Nephron progenitor cell (in vitro differentiated cells): ENCODE measurements around the gene CUL7.

Source experiments
- DNase-seq: peaks from one replicate; pipeline ENCODE4 v3.0.0; 2021
- H3K27ac Mint-ChIP-seq: 2 replicates; pipeline ENCODE4 v1.8.0; 2021; ENCODE audit warnings: mild to moderate bottlenecking, moderate library complexity, mixed read lengths
- H3K27me3 Mint-ChIP-seq: 2 replicates; pipeline ENCODE4 v1.8.0; 2021; ENCODE audit warnings: mild to moderate bottlenecking, low read depth, mixed read lengths; ENCODE audit not compliant: poor library complexity
- H3K36me3 Mint-ChIP-seq: 2 replicates; pipeline ENCODE4 v1.8.0; 2021; ENCODE audit warnings: low read depth, mixed read lengths
- H3K4me1 Mint-ChIP-seq: 2 replicates; pipeline ENCODE4 v1.8.0; 2021; ENCODE audit warnings: mixed read lengths
- H3K4me3 Mint-ChIP-seq: 2 replicates; pipeline ENCODE4 v1.8.0; 2021; ENCODE audit warnings: mild to moderate bottlenecking, moderate library complexity, mixed read lengths
- H3K9me3 Mint-ChIP-seq: 2 replicates; pipeline ENCODE4 v1.8.0; 2021; ENCODE audit warnings: mild to moderate bottlenecking, moderate library complexity, mixed read lengths
- TF ChIP-seq, protein P1 (sequence below): fragments of 200-600 bp; sonication (generic); IDR thresholded peaks from 2 replicates; pipeline ENCODE4 v1.5.0; 2021; ENCODE audit warnings: antibody characterized with exemption

CUL7 gene

DNA sequence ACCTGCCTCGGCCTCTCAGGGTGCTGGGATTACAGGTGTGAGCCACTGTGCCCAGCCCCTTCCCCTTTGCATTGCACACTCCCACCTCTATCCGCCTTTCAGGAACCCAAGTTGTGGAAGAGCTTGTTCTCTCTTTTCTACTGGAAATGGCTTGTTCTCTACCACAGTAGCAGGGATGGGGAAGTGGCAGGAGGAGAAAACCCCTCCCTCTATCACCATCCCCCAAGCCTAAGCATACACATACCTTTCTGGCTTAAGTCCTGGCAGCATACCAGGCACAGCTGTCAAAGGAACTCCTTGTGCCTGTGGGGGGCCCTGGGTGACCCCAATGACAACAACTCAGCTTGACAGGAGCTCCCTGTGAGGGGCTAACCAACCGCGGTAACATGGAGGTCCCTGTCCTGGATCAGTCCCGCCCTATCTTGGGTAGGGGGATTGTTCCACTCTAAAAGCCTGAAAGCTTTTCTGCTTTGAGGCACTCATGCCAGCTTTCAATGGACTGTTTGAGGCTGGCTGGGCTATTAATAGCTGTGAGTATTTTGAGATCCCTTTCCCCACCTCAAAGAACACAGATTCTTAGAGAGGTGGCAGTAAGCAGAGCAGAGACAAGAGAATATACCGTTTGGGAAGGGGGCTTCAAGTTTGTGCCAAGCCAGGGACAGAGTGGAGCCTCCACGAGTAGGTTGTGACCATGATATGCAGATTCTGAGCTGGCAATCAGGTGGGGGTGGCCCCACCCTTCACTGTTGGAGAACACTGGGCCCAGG is 37.3 kb downstream of the CUL7 start:
- Mint-ChIP-seq H3K4me1 (peaks cover 56% of the 10 kb centered on the region), H3K9me3 (no peaks in the 10 kb centered on the region), H3K27ac (peak overlapping the region; percentile 16), H3K27me3 (peaks cover 4% of the 10 kb centered on the region), H3K36me3 (peaks cover 23% of the 10 kb centered on the region), H3K4me3 (peak overlapping the region; percentile 63)
- no peak for DNase-seq
- TF ChIP-seq, protein P1, sequence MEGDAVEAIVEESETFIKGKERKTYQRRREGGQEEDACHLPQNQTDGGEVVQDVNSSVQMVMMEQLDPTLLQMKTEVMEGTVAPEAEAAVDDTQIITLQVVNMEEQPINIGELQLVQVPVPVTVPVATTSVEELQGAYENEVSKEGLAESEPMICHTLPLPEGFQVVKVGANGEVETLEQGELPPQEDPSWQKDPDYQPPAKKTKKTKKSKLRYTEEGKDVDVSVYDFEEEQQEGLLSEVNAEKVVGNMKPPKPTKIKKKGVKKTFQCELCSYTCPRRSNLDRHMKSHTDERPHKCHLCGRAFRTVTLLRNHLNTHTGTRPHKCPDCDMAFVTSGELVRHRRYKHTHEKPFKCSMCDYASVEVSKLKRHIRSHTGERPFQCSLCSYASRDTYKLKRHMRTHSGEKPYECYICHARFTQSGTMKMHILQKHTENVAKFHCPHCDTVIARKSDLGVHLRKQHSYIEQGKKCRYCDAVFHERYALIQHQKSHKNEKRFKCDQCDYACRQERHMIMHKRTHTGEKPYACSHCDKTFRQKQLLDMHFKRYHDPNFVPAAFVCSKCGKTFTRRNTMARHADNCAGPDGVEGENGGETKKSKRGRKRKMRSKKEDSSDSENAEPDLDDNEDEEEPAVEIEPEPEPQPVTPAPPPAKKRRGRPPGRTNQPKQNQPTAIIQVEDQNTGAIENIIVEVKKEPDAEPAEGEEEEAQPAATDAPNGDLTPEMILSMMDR, result no peak

DNA sequence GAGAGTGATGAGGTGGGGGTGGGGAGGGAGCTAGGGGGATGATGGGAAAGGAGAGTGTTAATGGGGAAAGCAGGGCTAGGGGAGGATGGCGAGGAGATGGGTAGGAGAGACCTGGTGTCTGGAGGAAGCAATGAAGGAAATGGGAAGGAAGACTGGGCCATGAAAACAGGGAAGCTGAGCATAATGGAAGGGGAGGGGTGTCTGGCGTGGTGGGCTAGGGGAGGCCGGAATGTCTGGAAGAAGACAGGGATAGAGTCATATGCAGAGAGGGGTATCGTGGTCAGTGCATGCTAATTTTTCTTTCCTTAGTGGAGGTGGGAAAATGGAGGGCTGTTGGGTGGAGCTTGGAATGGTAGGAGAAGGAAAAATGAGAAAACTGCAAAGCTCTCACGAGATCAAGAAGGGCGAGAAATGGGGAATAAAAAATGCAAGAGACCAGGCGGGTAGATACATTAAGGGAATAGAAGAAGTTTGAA is 39.2 kb downstream of the CUL7 start:
- peaks cover 4% of the 10 kb centered on the region for H3K27me3 Mint-ChIP-seq
- peak overlapping the region; percentile 83 for H3K27ac Mint-ChIP-seq
- DNase-seq, result no peak
- H3K9me3 Mint-ChIP-seq, result no peaks in the 10 kb centered on the region
- peaks cover 29% of the 10 kb centered on the region for H3K36me3 Mint-ChIP-seq
- peak overlapping the region; percentile 93 for H3K4me3 Mint-ChIP-seq
- peaks cover 57% of the 10 kb centered on the region for H3K4me1 Mint-ChIP-seq
- TF ChIP-seq, protein P1, result no peak

DNA sequence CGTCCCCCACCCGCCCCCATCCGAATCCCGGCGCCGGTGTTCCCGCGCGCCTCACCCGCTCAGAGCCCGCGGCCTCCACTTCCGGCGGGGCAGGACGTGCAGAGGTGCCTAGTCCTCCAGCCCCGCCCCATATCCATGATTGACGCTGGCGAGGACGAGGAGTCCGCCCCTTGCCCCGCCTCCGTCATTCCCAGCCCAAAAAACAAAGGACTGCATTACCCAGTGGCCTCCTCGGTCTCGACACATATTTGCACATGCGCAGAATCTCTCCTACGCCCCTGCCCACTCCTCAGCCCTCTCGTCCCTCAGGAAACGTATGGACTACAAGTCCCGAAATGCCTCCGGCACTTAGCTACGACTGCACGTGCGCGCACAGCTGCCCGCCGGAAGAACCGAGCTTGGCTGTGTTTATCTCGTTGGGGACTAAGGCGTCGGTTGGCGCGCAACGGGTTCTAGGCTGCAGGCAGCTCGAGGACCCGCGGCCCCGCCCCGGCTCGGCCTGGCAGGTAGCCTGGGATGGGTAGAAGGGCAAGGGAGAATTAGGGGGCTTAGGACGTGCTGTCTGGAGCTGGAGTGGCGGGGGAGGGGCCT is 39.7 kb downstream of the CUL7 start, which contains the start of the genes KLHDC3 and MEA1:
TSS of gene KLHDC3 (plus strand) at position 407 of the 591 bp plus-strand sequence. CDS start 2,944 bp downstream, outside the sequence.
TSS of gene MEA1 (minus strand) at position 104 of the 591 bp plus-strand sequence. CDS start 133 bp downstream, outside the sequence.
- TF ChIP-seq, protein P1, result no peak
- Mint-ChIP-seq H3K27ac (peak within 1 kb of the TSS; percentile 83), H3K4me3 (peak within 1 kb of the TSS; percentile 93), H3K9me3 (no peaks in the 10 kb centered on the region), H3K4me1 (peaks cover 57% of the 10 kb centered on the region), H3K27me3 (peaks cover 4% of the 10 kb centered on the region), H3K36me3 (peaks cover 24% of the 10 kb centered on the region)
- DNase-seq, result peak; percentile 99

DNA sequence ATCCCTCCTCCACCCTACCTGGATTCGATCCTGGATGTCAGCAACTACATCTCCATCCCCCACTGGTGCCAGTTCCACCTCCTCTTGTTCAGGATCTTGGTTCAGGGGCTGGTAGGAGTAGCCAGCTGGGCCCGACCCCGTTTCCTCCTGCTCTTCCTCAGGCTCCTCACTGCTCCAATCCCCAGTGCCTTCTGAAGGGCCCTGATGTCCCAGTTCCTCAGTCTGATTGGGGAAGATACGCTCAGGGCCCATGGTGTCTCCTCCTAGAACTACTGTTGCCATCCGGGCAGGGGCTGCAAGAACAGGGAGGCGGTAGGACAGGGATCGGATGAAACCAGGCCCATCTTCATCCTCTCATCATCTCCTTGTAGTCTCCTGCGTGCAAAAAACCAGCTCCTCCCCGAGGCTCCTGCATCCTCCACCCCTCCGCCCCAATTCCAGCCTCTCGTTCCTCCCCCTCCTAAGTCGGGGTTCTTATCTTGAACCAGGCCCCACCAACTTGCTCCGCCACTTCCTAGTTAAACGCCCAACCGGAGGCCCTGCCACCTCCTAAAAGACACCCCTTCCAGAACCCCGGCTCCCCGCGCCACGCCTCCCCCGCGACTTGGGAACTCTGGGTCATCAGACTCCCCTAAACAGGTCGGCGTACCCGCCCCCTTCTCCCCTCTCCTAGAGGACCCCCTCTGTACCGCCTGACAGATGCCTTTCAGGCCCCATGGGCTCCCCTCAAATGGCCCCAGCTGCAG is 40.4 kb downstream of the CUL7 start:
- TF ChIP-seq, protein P1, result no peak
- H3K36me3 Mint-ChIP-seq, result peaks cover 22% of the 10 kb centered on the region
- H3K4me3 Mint-ChIP-seq, result peak overlapping the region; percentile 93
- H3K4me1 Mint-ChIP-seq, result peaks cover 57% of the 10 kb centered on the region
- no peaks in the 10 kb centered on the region for H3K9me3 Mint-ChIP-seq
- no peaks in the 10 kb centered on the region for H3K27me3 Mint-ChIP-seq
- DNase-seq, result no peak
- peak overlapping the region; percentile 79 for H3K27ac Mint-ChIP-seq

DNA sequence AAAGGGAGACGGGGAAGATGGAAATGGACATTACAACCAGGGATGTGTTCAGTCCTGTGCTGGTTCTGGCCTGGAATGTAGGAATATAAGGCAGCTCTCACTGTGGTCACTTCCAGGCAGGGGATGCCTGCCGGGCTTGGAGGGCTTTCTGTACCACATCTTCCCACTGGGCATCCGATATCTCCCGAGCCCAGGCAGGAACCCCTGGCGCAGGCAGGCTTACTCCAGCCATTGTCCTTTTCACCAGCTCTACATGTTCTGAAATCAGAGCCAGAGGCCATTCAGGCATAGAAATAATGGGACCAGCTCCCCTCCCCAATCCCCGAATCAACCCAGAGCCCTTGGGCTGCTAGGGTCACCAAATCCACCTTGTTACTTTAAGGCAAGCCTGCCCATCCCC is 41.3 kb downstream of the CUL7 start:
- Mint-ChIP-seq H3K9me3 (no peaks in the 10 kb centered on the region), H3K4me3 (peak overlapping the region; percentile 93), H3K4me1 (peaks cover 57% of the 10 kb centered on the region), H3K36me3 (peaks cover 22% of the 10 kb centered on the region), H3K27ac (no peak overlapping the region), H3K27me3 (no peaks in the 10 kb centered on the region)
- DNase-seq, result no peak
- TF ChIP-seq, protein P1, result no peak
